HG03575 (cell line): ENCODE measurements around the gene NDST3.

Experiments
- ATAC-seq: cut with Tn5 transposase; IDR thresholded peaks from one replicate; pipeline ENCODE4 v1.9.1; 2021; ENCODE audit not compliant: unreplicated experiment, insufficient number of reproducible peaks, low FRiP score; ENCODE audit errors: extremely low read depth

Gene NDST3

GRCh38 chr4:118167306-118167705 lies 133.0 kb downstream of the NDST3 start:
- no peak for ATAC-seq

GRCh38 chr4:118171381-118171780 lies 137.1 kb downstream of the NDST3 start:
- no peak for ATAC-seq

- no peak for ATAC-seq
These were observed 138.8 kb downstream of the NDST3 start for GRCh38 chr4:118173126-118173525.

DNA sequence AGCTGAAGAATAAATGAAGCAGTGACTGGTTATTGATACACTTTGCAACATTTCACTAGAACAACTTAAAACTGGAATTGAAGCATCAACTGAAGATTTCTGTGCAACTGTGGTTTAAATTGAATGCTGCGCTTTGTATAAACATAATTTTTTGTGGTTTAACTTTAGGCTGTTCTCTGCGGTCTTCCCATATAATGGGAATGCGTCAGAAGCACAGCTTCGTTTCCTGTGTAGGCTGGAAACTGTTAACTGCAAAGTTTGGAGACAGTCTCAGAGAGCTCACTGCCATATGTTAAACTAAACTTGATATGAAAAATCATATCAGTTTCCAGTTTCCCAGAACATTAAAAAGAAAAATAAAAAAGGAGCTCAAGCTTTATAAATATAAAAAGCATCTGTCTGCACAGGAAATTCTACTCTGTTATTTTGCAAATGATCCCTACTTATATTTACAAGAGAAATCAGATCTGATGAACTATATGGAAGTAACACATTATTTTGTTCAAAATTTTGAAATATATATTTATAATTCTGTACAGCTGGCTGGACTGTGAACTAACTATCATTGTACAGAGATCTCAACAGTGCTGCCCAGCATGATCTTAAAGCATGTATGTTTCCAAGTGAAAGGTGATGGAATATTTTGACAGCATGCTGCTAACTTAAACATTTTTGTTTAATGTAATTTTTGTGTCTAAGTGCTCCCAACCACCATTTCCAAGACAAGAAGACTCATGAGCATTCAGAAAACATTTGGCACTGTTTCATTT lies 139.9 kb downstream of the NDST3 start:
- no peak for ATAC-seq

DNA sequence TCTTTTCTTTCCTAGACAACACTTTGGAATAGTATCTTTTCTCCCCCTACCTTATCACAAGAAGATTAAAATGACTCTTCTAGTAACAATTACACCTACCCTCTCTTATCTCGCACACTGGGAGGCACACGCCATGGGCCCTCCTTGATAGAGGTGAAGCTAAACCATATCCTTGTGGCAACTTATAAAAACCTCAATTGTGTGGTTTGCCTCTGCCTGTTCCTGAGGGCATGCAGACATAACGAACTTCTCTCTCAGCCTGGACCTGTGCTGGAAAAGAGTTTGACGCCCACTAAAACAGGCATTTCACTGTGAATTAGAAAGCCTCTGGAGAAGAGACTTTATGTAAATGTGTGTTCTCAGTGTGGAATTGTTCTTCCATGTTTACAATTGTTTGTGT lies 141.2 kb downstream of the NDST3 start:
- no peak for ATAC-seq

DNA sequence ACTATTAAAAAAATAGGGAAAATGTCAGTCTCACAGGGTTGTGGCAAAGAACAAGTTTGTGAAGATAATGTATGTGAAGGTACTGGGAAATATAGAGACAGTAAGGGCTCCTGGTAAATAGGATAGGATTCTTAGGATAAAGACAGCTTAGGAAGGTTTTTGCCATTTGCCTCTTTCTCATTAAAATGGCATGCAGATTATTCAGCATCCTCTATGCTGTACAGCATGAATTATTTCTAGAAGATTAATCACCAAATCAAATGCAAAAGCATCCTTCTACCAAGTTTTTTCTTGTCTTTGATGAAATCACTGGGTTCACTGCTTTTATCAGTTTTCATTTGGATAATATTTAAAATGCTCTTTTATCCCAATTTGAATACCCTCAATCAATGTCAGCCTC lies 142.8 kb downstream of the NDST3 start:
- ATAC-seq = no peak

- no peak for ATAC-seq
These were observed 146.5 kb downstream of the NDST3 start for GRCh38 chr4:118180776-118181175.

- no peak for ATAC-seq
These were observed 156.6 kb downstream of the NDST3 start for GRCh38 chr4:118190903-118191302.

- ATAC-seq = no peak
These were observed 159.1 kb downstream of the NDST3 start for GRCh38 chr4:118193421-118193820.

- ATAC-seq = no peak
These were observed 172.3 kb downstream of the NDST3 start for GRCh38 chr4:118206627-118207026.

GRCh38 chr4:118213101-118213500 lies 178.8 kb downstream of the NDST3 start:
- no peak for ATAC-seq

DNA sequence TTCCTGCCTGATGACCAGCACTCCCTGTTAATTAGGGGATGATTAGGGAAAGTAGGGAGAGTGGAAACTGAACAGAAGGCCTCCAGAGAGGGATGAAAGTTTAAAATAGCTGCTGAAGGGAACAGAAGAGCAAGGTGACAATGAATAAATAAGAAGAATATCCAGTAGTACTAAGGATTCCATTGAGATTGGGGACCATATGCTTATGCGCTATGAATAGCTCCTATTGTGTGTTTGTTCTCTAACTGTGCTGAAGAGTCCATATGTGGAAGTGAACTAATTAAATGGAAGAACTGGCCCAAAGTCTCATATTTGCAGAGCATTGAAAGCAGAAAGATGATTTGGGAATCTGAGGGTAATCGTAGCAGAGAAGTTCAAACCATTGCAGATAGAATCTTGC lies 181.5 kb downstream of the NDST3 start:
- ATAC-seq = no peak

DNA sequence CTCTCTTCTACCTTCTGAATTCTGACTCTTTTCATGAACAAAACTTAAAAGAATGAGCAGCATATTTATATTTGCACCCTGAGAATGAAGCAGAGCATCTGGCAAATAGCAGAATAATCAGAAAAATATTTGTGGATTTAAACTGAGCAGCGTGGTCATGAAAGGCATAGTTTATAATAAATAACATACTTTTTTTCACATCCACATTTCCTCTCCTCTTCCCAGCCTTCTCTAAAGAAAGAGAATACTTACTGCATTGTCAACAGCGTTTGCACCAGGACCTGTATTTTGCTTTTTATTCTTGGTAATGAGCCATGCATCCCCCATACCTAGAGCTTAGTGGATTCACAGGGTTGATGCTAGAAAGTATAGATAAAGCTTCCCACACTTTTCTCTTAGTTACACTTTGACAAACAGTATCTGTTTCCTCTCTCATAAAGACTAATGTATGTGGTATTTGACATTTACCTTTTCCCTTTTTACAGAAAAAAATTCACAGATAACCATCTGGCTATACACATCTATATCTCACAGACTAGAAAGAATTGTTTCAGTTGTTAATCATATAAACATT lies 187.0 kb downstream of the NDST3 start:
- no peak for ATAC-seq

DNA sequence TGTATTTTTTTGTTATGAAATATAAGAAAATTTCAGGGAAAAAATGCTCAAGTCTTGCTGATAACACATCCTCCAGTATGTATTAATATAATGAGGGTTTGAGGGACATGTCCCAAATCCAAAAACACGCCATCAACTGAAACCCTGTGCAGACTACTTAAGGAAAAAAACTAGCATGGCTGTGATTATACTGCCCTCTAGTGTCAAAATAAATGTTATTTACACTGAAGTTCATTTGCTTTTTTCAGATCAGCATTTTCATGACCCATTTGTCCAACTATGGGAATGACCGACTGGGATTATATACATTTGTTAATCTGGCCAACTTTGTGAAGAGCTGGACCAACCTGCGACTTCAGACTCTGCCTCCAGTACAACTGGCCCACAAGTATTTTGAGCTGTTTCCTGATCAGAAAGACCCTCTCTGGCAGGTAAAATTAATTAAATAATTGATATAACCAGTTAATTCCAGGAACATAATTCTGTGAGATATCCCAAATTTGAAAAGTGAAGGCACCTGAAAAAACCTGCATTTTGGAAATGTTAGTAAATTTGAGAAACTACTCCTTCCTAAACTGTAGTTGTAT lies 190.1 kb downstream of the NDST3 start:
- no peak for ATAC-seq

DNA sequence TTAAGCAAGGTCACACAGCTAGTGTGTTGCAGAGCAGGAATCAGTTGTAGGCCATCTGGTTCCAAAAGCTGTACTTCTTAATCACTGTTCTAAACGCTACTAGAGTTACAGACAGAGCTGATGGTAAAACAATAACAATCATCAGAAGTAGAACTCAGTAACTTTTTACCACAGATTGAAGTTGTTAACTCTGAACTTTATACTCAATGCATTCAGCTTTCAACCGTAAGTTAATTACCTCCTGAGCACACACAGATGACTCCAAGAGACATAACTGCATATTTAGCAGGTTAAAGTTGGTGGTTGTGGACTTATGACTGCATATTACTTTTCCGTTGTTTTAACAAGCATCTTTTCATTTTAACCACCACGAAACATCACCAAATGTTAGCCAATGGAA lies 191.2 kb downstream of the NDST3 start:
- ATAC-seq = no peak

DNA sequence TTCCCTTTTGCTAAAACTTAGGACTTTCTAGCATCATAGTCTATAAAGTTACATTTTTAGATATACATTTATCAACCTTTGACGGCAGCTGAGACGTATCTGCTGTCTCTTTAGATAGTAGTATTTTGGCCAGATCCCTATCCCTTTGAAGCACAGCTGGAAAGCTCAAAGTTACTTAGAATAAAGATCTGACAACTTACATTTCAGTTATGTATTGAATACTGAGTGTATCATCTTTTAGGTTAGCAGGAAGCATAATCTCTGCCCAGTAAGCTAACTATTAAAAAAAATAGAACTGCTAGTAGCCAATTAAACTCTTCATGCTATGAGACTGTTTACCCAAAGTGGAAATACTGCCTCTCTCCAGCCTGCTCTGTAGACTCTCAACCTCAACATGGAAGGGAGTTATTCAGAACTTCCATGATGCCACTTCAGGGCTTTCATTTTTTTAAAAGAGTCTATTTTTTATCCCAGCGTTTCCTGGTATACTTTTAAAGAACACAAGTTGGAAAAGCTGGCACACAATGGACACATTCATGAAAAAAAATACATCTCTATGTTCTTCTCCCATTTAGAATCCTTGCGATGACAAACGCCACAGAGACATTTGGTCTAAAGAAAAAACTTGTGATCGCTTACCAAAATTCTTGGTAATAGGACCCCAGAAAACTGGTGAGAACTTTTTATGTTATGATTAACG lies 192.2 kb downstream of the NDST3 start:
- no peak for ATAC-seq

GRCh38 chr4:118235566-118236120 lies 201.4 kb downstream of the NDST3 start:
- ATAC-seq = no peak

- ATAC-seq = no peak
These were observed 203.2 kb downstream of the NDST3 start for GRCh38 chr4:118237531-118237930.

GRCh38 chr4:118249890-118250289 lies 215.6 kb downstream of the NDST3 start:
- no peak for ATAC-seq

- no peak for ATAC-seq
These were observed 220.1 kb downstream of the NDST3 start for GRCh38 chr4:118254368-118254767.
